DOHH2 (cell line): ENCODE results near the gene COPZ1.

Experiments
- H3F3A ChIP-seq: fragments of 200-600 bp; sonication (generic), shearing (Covaris generic); 2 replicates; pipeline ENCODE4 v1.6.0; 2016; ENCODE audit warnings: antibody characterized with exemption, mild to moderate bottlenecking; ENCODE audit not compliant: control insufficient read depth, insufficient read depth
- H3K27ac ChIP-seq: fragments of 200-600 bp; sonication (generic); 2 replicates; pipeline ENCODE4 v1.5.1; 2014; ENCODE audit warnings: low read depth, mild to moderate bottlenecking, low read length, moderate library complexity
- H3K27me3 ChIP-seq: fragments of 200-600 bp; sonication (generic); 2 replicates; pipeline ENCODE4 v1.6.1; 2014; ENCODE audit warnings: mild to moderate bottlenecking, low read length, mixed read lengths; ENCODE audit not compliant: control insufficient read depth
- H3K36me3 ChIP-seq: fragments of 200-600 bp; sonication (generic); 2 replicates; pipeline ENCODE4 v1.6.1; 2014; ENCODE audit warnings: mild to moderate bottlenecking, low read length, moderate library complexity, mixed read lengths; ENCODE audit not compliant: control insufficient read depth
- H3K4me1 ChIP-seq: fragments of 200-600 bp; sonication (generic); 2 replicates; pipeline ENCODE4 v1.6.1; 2014; ENCODE audit warnings: mild to moderate bottlenecking, low read length, mixed read lengths; ENCODE audit not compliant: control insufficient read depth
- H3K4me2 ChIP-seq: fragments of 200-600 bp; sonication (generic); 2 replicates; pipeline ENCODE4 v1.6.0; 2014; ENCODE audit warnings: mild to moderate bottlenecking, low read length, moderate library complexity
- H3K4me3 ChIP-seq: fragments of 200-600 bp; sonication (generic); 2 replicates; pipeline ENCODE4 v1.5.1; 2014; ENCODE audit warnings: mild to moderate bottlenecking, low read length, mixed read lengths
- H3K79me2 ChIP-seq: fragments of 200-600 bp; sonication (generic); 2 replicates; pipeline ENCODE4 v1.6.1; 2014; ENCODE audit warnings: mild to moderate bottlenecking, low read length, mixed read lengths; ENCODE audit not compliant: control insufficient read depth
- H3K9me2 ChIP-seq: fragments of 200-600 bp; sonication (generic); replicated peaks from 2 replicates; pipeline ENCODE4 v1.6.1; 2014; ENCODE audit warnings: mild to moderate bottlenecking, low read length, mixed read lengths; ENCODE audit not compliant: control insufficient read depth
- H3K9me3 ChIP-seq: fragments of 200-600 bp; sonication (generic); 2 replicates; pipeline ENCODE4 v1.6.1; 2014; ENCODE audit warnings: antibody characterized with exemption, low read length, mixed read lengths; ENCODE audit not compliant: control insufficient read depth, insufficient read depth
- H4K20me1 ChIP-seq: fragments of 200-600 bp; sonication (generic); 2 replicates; pipeline ENCODE4 v1.6.0; 2014; ENCODE audit warnings: low read depth, mild to moderate bottlenecking, antibody characterized with exemption, low read length, moderate library complexity; ENCODE audit not compliant: control insufficient read depth, insufficient read depth
- EZH2phosphoT487 ChIP-seq: fragments of 200-600 bp; sonication (generic); IDR thresholded peaks from 2 replicates; pipeline ENCODE4 v1.6.1; 2017; ENCODE audit warnings: borderline replicate concordance, mild to moderate bottlenecking, antibody characterized with exemption, low read length, moderate library complexity, mixed read lengths
- TF ChIP-seq, protein P1 (sequence below): fragments of 200-600 bp; sonication (generic); IDR thresholded peaks from one replicate; pipeline ENCODE4 v1.5.1; 2014; ENCODE audit warnings: antibody characterized with exemption, mild to moderate bottlenecking, low read depth, low read length; ENCODE audit not compliant: poor library complexity, severe bottlenecking

COPZ1 gene

DNA sequence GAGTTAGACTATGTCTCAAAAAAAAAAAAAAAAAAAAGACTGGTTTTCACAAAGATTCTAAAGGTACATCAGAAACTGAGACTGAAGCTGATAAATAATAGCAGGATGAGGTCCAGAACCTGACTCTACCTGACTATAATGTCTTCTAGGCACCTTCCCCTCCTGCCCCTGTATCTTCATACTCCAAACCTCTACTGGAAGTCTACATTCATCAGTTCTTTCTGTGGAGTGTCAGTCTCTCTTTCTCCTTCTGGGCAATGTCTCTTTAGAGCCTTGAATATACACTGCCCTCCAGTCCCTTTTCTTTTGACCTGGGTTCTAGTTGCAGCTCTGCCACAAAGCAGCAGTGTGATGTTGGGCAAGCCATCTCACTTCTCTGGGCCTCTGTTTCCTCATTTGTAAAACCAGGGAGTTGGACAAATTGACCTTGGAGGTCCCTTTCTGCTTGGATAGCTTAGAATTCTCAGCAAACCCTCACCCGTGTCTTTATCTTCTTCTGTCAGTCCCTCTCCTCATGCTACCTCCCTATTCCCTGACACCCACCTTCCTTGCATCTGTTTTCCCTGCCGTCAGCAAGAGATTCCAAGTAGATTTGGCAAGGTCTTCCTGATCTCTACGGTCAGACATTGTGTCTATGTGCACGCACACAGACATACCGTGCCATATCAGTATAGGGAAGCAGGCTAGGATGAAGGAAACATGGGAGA is 28.4 kb upstream of the COPZ1 start:
- Histone ChIP-seq H3K36me3 (no peaks in the 10 kb centered on the region), H3K27ac (no peak overlapping the region), H3K27me3 (peaks cover 35% of the 10 kb centered on the region), H3K9me3 (no peaks in the 10 kb centered on the region), H3F3A (no peaks in the 10 kb centered on the region), H3K4me1 (peaks cover 6% of the 10 kb centered on the region), H3K79me2 (no peaks in the 10 kb centered on the region), H3K4me2 (no peak overlapping the region), H3K9me2 (no peaks in the 10 kb centered on the region), H4K20me1 (0 out of 2 replicates have a peak, but pooled peaks cover 3% of the 10 kb centered on the region), H3K4me3 (no peak overlapping the region)
- TF ChIP-seq, protein P1, sequence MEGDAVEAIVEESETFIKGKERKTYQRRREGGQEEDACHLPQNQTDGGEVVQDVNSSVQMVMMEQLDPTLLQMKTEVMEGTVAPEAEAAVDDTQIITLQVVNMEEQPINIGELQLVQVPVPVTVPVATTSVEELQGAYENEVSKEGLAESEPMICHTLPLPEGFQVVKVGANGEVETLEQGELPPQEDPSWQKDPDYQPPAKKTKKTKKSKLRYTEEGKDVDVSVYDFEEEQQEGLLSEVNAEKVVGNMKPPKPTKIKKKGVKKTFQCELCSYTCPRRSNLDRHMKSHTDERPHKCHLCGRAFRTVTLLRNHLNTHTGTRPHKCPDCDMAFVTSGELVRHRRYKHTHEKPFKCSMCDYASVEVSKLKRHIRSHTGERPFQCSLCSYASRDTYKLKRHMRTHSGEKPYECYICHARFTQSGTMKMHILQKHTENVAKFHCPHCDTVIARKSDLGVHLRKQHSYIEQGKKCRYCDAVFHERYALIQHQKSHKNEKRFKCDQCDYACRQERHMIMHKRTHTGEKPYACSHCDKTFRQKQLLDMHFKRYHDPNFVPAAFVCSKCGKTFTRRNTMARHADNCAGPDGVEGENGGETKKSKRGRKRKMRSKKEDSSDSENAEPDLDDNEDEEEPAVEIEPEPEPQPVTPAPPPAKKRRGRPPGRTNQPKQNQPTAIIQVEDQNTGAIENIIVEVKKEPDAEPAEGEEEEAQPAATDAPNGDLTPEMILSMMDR: no peak
- TF ChIP-seq EZH2phosphoT487: no peak

DNA sequence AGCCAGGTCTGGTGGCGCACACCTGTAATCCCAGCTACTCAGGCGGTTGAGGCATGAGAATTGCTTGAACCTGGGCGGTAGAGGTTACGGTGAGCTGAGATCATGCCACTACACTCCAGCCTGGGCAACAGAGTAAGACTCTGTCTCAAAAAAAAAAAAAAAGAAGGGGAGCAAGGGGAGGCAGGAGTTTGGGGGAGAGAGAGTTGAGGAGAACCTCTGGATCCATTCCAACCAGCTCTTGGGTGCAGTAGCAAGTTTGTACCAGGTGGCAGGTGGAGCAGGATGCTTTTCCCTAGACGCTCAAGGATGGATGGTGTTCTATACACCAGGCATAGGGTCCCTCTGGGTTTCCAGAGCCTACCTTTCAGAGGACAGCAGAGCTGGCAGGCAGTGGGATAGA is 26.0 kb upstream of the COPZ1 start:
- no peak for TF ChIP-seq EZH2phosphoT487
- TF ChIP-seq, protein P1: no peak
- no peaks in the 10 kb centered on the region for H3K36me3 ChIP-seq
- peaks cover 6% of the 10 kb centered on the region for H3K4me1 ChIP-seq
- H3F3A ChIP-seq: no peaks in the 10 kb centered on the region
- H4K20me1 ChIP-seq: 0 out of 2 replicates have a peak, but pooled peaks cover 3% of the 10 kb centered on the region
- H3K9me3 ChIP-seq: no peaks in the 10 kb centered on the region
- H3K27ac ChIP-seq: no peak overlapping the region
- H3K4me3 ChIP-seq: no peak overlapping the region
- no peaks in the 10 kb centered on the region for H3K79me2 ChIP-seq
- no peaks in the 10 kb centered on the region for H3K9me2 ChIP-seq
- no peak overlapping the region for H3K4me2 ChIP-seq
- peaks cover 54% of the 10 kb centered on the region for H3K27me3 ChIP-seq

DNA sequence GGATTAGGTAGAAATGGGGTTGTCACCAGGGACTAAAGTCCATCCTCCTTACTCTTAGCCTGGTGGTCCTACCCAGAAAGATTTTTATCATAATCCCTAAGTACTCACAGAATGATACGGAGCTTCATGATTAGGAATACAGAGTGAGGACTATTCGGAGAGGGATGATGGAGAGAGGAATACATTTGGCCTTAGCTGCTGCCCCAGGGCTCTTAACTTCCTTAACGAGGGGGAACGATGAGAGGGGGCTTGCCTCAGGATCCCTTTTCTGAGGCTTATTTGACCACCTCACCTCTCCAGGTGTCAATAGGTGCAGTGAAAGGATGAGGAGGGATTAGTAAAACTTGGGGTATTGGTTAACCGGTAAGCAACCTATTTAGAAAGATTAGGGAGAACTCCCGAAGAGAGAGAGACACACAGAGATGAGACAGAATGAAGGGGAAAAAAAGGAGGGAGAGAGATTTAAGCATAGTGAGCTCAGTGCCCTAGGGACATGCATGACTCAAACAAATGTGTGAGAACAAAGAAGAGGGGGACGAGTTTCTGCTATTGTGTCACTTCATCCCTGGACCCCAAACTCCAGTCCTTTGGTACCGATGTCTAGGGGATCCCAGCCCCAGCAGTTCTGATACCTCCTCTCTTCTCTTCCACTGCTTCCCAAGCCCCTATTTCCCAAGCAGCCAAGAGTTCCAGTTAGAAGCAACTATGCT is 25.3 kb upstream of the COPZ1 start:
- no peaks in the 10 kb centered on the region for H3K9me2 ChIP-seq
- TF ChIP-seq EZH2phosphoT487: no peak
- TF ChIP-seq, protein P1: no peak
- H3K36me3 ChIP-seq: no peaks in the 10 kb centered on the region
- 0 out of 2 replicates have a peak, but pooled peaks cover 3% of the 10 kb centered on the region for H4K20me1 ChIP-seq
- H3K27me3 ChIP-seq: peaks cover 61% of the 10 kb centered on the region
- H3K4me2 ChIP-seq: no peak overlapping the region
- H3F3A ChIP-seq: no peaks in the 10 kb centered on the region
- H3K9me3 ChIP-seq: no peaks in the 10 kb centered on the region
- H3K27ac ChIP-seq: no peak overlapping the region
- no peaks in the 10 kb centered on the region for H3K79me2 ChIP-seq
- H3K4me1 ChIP-seq: peaks cover 6% of the 10 kb centered on the region
- H3K4me3 ChIP-seq: no peak overlapping the region
